Caco-2 (cell line): ENCODE measurements around the gene NCAPH2. TPM values are rescaled to one million over a fixed set of nuclear protein-coding genes. Genes with fewer than 3 reads are reported as not detected.
"Not testable (repeated sequence)": the region's sequence is repeated elsewhere in the genome, so short reads cannot be mapped to it uniquely, and the experiment has no call there.

Experiments used
- BruUV-seq: library from RNA; stranded (reverse); fragments of 400-500 nt; replicated peaks from 2 replicates; lab custom pipeline; 2021; lab: Mats Ljungman, UMichigan
- CTCF ChIA-PET: fragments of 300-600 bp; sonication (Branson Sonifier 250); formaldehyde crosslinking; loops from one replicate; lab custom pipeline; 2022; ENCODE audit warnings: antibody characterized with exemption; lab: Charles Lee
- POLR2A ChIA-PET: fragments of 300-600 bp; sonication (Branson Sonifier 250); formaldehyde crosslinking; loops from one replicate; lab custom pipeline; 2022; ENCODE audit warnings: antibody characterized with exemption; lab: Charles Lee
- DNase-seq, 2 experiments: peaks; one replicate each; pipeline versions ENCODE4 v3.0.0 to v3.0.0-alpha.2; 2020 to 2022
- H3K27me3 ChIP-seq: replicated peaks from 2 replicates; pipeline ENCODE4 v1.6.0; 2011; ENCODE audit warnings: low read length; ENCODE audit not compliant: control insufficient read depth, insufficient read depth
- H3K36me3 ChIP-seq: 2 replicates; pipeline ENCODE4 v1.5.1; 2011; ENCODE audit warnings: low read length; ENCODE audit not compliant: control insufficient read depth, insufficient read depth
- H3K4me1 ChIP-seq: fragments of 250-450 bp; sonication (Bioruptor Pico); 2 replicates; pipeline ENCODE4 v1.5.1; 2020; ENCODE audit warnings: mild to moderate bottlenecking
- H3K4me3 ChIP-seq: 2 replicates; pipeline ENCODE4 v1.5.1; 2011; ENCODE audit warnings: low read depth, mild to moderate bottlenecking, control low read depth, low read length
- H3K9me3 ChIP-seq: fragments of 250-450 bp; sonication (Bioruptor Pico); 2 replicates; pipeline ENCODE4 v1.5.1; 2020; ENCODE audit warnings: mild to moderate bottlenecking, moderate library complexity
- H3K27ac Mint-ChIP-seq: one replicate; pipeline ENCODE4 v1.8.0; 2022; ENCODE audit warnings: mixed read lengths; ENCODE audit not compliant: unreplicated experiment
- H3K27me3 Mint-ChIP-seq: one replicate; pipeline ENCODE4 v1.8.0; 2022; ENCODE audit warnings: mixed read lengths; ENCODE audit not compliant: insufficient read depth, unreplicated experiment
- H3K36me3 Mint-ChIP-seq: one replicate; pipeline ENCODE4 v1.8.0; 2022; ENCODE audit warnings: mild to moderate bottlenecking, mixed read lengths; ENCODE audit not compliant: insufficient read depth, unreplicated experiment
- H3K4me1 Mint-ChIP-seq: one replicate; pipeline ENCODE4 v1.8.0; 2022; ENCODE audit warnings: low read depth, mixed read lengths; ENCODE audit not compliant: unreplicated experiment
- H3K4me3 Mint-ChIP-seq: one replicate; pipeline ENCODE4 v1.8.0; 2022; ENCODE audit warnings: mild to moderate bottlenecking, moderate library complexity, mixed read lengths; ENCODE audit not compliant: unreplicated experiment
- H3K9me3 Mint-ChIP-seq: one replicate; pipeline ENCODE4 v1.8.0; 2022; ENCODE audit warnings: mixed read lengths; ENCODE audit not compliant: unreplicated experiment
- CTCF ChIP-seq, 2 experiments: fragments of 200-600 bp in 1 of 2; IDR thresholded peaks; 1 replicate in 1 of 2; 2 replicates in 1 of 2; pipeline versions ENCODE4 v1.5.1 to v1.8.0; 2011 to 2022; ENCODE audit warnings: antibody characterized with exemption in 1 of 2, control low read depth in 1 of 2, inconsistent platforms in 1 of 2, low read depth in 1 of 2, low read length in 1 of 2, mild to moderate bottlenecking in 1 of 2, moderate library complexity in 1 of 2; ENCODE audit not compliant: insufficient read depth in 1 of 2, severe bottlenecking in 1 of 2, unreplicated experiment in 1 of 2
- intact Hi-C: fragments of 100-400 bp; cut with micrococcal nuclease; formaldehyde crosslinking; loops from one replicate; pipeline ENCODE4 v1.10.0; 2022; ENCODE audit not compliant: unreplicated experiment
- total RNA-seq: library from RNA; stranded (reverse); gene quantifications from 2 replicates; pipeline ENCODE4 v1.2.3, GENCODE V29; 2022

Gene NCAPH2
- total RNA-seq, 1 experiment from 2014 or later, result 88.9 TPM

GRCh38 chr22:50536226-50536625 lies 28.2 kb downstream of the NCAPH2 start:
- H3K36me3 ChIP-seq, result no peaks in the 10 kb centered on the region
- intact Hi-C loops, result no loop called here
- H3K9me3 ChIP-seq, result no peaks in the 10 kb centered on the region
- no peaks in the 10 kb centered on the region for H3K9me3 Mint-ChIP-seq
- TF ChIP-seq CTCF (IDR thresholded peaks at IDR 0.05; ENCODE audit: insufficient read depth in 1 of 2, low read depth in 1 of 2, low read length in 1 of 2, severe bottlenecking in 1 of 2, unreplicated experiment in 1 of 2), result no peak
- peaks cover 52% of the 10 kb centered on the region for H3K4me1 ChIP-seq
- H3K4me1 Mint-ChIP-seq, result peaks cover 32% of the 10 kb centered on the region
- H3K27me3 Mint-ChIP-seq, result no peaks in the 10 kb centered on the region
- ChIA-PET CTCF (interaction anchor here (1.2 kb wide), 1 partner anchor 10 kb away, joined by 3 read pairs; no protein-coding TSS in a partner anchor), POLR2A (interaction anchor here (0.7 kb wide), 1 partner anchor 9 kb away, joined by 11 read pairs; the partner anchor contains the start of gene KLHDC7B)
- H3K4me3 ChIP-seq, result no peak overlapping the region
- no peak for DNase-seq
- H3K27me3 ChIP-seq, result no peaks in the 10 kb centered on the region
- no peak overlapping the region for H3K27ac Mint-ChIP-seq
- BruUV-seq, result no TSS peak
- peaks cover 15% of the 10 kb centered on the region for H3K36me3 Mint-ChIP-seq
- H3K4me3 Mint-ChIP-seq, result no peak overlapping the region

GRCh38 chr22:50537765-50538164 lies 29.7 kb downstream of the NCAPH2 start:
- H3K4me1 ChIP-seq, result peaks cover 45% of the 10 kb centered on the region
- H3K36me3 Mint-ChIP-seq, result peaks cover 1% of the 10 kb centered on the region
- no peak overlapping the region for H3K4me3 ChIP-seq
- POLR2A ChIA-PET, result interaction anchor here (0.6 kb wide), 1 partner anchor 12 kb away, joined by 3 read pairs; the partner anchor contains the start of gene SCO2
- peak overlapping the region; percentile 2 for H3K27ac Mint-ChIP-seq
- DNase-seq, result no peak
- no peaks in the 10 kb centered on the region for H3K9me3 Mint-ChIP-seq
- TF ChIP-seq CTCF (IDR thresholded peaks at IDR 0.05; ENCODE audit: insufficient read depth in 1 of 2, low read depth in 1 of 2, low read length in 1 of 2, severe bottlenecking in 1 of 2, unreplicated experiment in 1 of 2), result no peak
- BruUV-seq, result no TSS peak
- no peaks in the 10 kb centered on the region for H3K27me3 ChIP-seq
- H3K4me3 Mint-ChIP-seq, result no peak overlapping the region
- H3K9me3 ChIP-seq, result no peaks in the 10 kb centered on the region
- CTCF ChIA-PET, result no interaction called here
- H3K4me1 Mint-ChIP-seq, result peaks cover 28% of the 10 kb centered on the region
- H3K27me3 Mint-ChIP-seq, result no peaks in the 10 kb centered on the region
- intact Hi-C loops, result no loop called here
- H3K36me3 ChIP-seq, result no peaks in the 10 kb centered on the region

- Histone ChIP-seq H3K4me3 (no peak overlapping the region), H3K27me3 (no peaks in the 10 kb centered on the region), H3K4me1 (peaks cover 25% of the 10 kb centered on the region), H3K9me3 (no peaks in the 10 kb centered on the region), H3K36me3 (no peaks in the 10 kb centered on the region)
- CTCF ChIA-PET, result interaction anchor here (0.6 to 1.7 kb wide), 3 partner anchors 15 to 26 kb away, joined by 3 to 9 read pairs (median 3); partner anchors contain the start of genes SCO2 and SYCE3
- no peak for TF ChIP-seq CTCF (IDR thresholded peaks at IDR 0.05; ENCODE audit: insufficient read depth in 1 of 2, low read depth in 1 of 2, low read length in 1 of 2, severe bottlenecking in 1 of 2, unreplicated experiment in 1 of 2)
- no peak for DNase-seq
- peaks cover 6% of the 10 kb centered on the region for H3K36me3 Mint-ChIP-seq
- POLR2A ChIA-PET, result no interaction called here
- H3K27me3 Mint-ChIP-seq, result no peaks in the 10 kb centered on the region
- no TSS peak for BruUV-seq
- no peak overlapping the region for H3K4me3 Mint-ChIP-seq
- H3K4me1 Mint-ChIP-seq, result peaks cover 7% of the 10 kb centered on the region
- H3K27ac Mint-ChIP-seq, result no peak overlapping the region
- intact Hi-C loops, result no loop called here
- H3K9me3 Mint-ChIP-seq, result no peaks in the 10 kb centered on the region
Observed at GRCh38 chr22:50540381-50540780, 32.4 kb downstream of the NCAPH2 start.

GRCh38 chr22:50541667-50542026 lies 33.6 kb downstream of the NCAPH2 start:
- H3K27me3 Mint-ChIP-seq, POLR2A ChIA-PET, H3K9me3 ChIP-seq, H3K27me3 ChIP-seq, intact Hi-C loops, DNase-seq, H3K4me3 Mint-ChIP-seq, H3K36me3 ChIP-seq, H3K4me1 Mint-ChIP-seq, H3K27ac Mint-ChIP-seq, H3K4me3 ChIP-seq, H3K36me3 Mint-ChIP-seq, BruUV-seq, H3K9me3 Mint-ChIP-seq: not testable (repeated sequence)
- H3K4me1 ChIP-seq, result peaks cover 25% of the 10 kb centered on the region
- CTCF ChIA-PET, result interaction anchor here (1.1 kb wide), 1 partner anchor 21 kb away, joined by 3 read pairs; the partner anchor contains the start of gene SYCE3
